ENCODE data around the gene VPS37C.

VPS37C gene

DNA sequence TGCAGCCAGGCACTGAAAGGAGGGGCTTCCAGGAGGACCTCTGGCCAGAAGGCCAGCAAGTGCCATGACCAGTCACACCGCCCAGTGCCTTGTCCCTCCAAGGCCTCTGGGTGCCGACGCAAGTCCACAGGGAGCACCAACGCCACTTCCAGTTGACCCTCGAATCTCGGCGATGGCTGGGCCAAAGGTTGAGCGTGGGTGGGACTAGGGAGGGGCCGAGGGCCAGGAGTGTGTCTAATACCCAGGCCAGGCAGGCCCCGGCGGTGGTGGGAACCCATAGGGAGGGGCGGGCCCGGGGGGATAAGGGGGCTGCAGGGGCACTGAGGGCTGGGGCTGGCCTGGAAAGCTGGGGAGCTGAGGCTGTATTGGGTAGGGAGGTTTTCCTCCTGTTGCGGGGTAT is 29.6 kb downstream of the VPS37C start:
- no peak for DNase-seq

DNA sequence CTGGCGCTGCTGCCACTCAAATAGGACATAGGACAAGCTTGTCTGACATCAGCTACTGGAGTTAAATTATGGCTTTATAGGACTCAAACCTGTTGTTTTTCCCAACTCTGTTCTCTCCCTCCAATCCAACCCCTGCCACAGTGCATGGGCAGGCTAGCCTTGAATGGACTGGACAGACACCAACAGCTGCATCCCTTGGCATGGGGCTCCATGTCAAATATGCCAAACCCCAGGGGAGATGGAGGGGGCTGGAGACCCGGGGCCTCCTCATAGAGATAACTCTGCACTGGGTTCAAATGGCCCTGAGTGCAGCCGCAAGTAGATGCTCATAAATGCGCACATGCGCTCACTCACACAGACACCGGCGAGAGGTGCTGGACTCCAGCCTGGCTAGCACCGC is 30.0 kb downstream of the VPS37C start:
- DNase-seq, result no peak

- DNase-seq, result peak; percentile 85
These were observed 31.3 kb downstream of the VPS37C start for GRCh38 chr11:61129639-61130523.

- no peak for DNase-seq
These were observed 32.1 kb downstream of the VPS37C start for GRCh38 chr11:61128947-61129638.

DNA sequence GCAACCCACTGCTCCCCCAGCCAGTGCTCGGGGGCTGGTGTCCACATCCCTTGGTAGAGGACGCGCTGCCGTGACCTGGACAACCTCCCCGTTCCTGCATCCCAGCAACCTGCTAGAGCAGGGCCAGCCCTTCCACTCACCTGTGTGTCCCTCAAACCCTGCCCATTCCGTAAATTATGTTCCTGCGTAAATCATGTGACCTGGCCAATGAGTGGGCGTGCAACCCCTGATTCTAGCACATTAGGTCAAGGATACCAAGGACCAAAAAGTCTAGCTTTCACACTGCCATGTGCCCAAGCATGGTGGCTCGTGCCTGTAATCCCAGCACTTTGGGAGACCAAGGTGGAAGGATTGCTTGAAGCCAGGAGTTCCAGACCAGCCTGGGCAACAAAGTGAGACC is 33.2 kb downstream of the VPS37C start:
- DNase-seq, result no peak

GRCh38 chr11:61126256-61126655 is 35.0 kb downstream of the VPS37C start:
- DNase-seq, result no peak

GRCh38 chr11:61125310-61125684 is 35.9 kb downstream of the VPS37C start:
- no peak for DNase-seq

GRCh38 chr11:61124574-61125309 is 36.5 kb downstream of the VPS37C start:
- DNase-seq, result no peak

GRCh38 chr11:61123775-61124571 is 37.3 kb downstream of the VPS37C start:
- DNase-seq, result no peak

DNA sequence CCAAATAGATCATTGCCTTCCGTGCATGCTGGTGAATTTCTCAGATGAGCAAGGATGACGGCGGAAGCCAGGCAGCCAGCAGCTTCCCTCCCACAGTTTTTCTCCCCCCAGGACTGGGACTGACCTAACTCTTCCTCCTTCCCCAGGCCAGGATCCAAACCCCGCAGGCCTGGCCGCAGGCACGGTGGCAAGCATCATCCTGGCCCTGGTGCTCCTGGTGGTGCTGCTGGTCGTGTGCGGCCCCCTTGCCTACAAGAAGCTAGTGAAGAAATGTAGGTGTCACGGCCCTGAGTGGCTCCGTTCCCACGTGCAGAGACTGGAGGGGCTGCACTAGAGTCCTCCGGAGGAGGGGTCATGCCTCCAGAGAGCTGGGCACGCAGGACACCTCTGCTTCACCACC is 38.5 kb downstream of the VPS37C start:
- DNase-seq, result no peak

- no peak for DNase-seq
These were observed 39.3 kb downstream of the VPS37C start for GRCh38 chr11:61121917-61122316.

DNA sequence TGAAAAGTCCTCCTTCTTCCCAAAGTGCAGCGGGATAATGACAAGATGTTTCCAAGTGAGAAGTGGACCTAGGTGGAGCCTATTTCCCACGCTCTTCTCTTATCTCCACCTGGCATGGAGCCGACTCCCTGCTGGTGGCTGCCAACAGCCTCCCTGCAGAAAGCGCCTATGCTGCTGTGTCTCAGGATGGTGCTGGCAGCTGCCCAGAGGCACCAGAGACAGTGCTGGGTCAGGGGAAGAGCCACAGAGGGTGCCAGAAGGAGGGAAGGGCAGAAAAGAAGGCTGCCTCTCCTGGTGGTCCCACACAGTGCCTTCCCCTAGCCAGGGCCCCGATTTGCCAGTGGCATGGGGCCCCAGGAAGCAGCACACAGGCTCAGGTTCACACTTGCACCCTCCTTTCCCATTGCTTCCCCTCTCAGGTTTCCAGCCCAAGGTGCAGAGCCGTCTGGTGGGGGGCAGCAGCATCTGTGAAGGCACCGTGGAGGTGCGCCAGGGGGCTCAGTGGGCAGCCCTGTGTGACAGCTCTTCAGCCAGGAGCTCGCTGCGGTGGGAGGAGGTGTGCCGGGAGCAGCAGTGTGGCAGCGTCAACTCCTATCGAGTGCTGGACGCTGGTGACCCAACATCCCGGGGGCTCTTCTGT is 39.9 kb downstream of the VPS37C start:
- DNase-seq, result peak; percentile 79

GRCh38 chr11:61120706-61121191 is 40.5 kb downstream of the VPS37C start:
- DNase-seq, result no peak

DNA sequence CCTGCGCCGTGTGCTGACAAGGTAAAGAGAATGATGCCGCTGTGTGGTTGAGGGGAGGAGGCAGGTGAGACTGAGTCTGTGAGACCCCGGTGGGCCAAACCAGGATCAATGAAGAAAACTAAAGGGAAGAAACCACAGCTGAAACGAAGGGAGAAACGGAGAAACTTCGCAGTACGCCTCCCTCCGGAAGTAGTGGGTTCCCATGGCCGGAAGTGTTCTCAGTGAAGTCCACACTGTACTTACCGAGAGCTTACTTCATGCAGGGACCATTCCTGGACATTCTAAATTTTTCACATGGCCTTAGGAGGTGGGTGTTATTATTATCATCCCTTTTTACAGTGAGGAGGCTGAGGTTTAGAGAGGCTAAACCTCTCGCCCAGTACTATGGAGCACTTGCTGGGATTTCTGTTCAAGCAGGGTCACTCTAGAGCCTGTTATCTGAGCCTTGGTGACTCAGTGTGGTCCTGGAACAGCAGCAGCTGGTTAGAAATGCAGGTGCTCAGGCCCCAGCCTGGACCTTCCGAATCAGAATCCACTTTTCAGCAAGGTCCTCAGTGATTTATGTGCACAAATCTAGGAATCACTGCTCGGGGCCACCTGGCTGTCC is 41.0 kb downstream of the VPS37C start:
- DNase-seq, result no peak

GRCh38 chr11:61119571-61119970 is 41.7 kb downstream of the VPS37C start:
- no peak for DNase-seq

DNA sequence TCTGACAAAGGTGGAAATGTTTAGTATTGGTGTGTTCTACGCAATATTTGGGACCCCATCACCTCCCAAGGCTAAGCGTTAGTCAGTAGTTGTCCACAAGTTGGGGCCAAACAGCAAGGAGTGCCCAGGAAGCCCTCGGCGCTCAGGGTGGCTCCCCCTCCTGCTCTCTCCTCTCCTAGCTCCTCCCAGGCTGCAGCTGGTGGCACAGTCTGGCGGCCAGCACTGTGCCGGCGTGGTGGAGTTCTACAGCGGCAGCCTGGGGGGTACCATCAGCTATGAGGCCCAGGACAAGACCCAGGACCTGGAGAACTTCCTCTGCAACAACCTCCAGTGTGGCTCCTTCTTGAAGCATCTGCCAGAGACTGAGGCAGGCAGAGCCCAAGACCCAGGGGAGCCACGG is 42.2 kb downstream of the VPS37C start:
- DNase-seq, result no peak

DNA sequence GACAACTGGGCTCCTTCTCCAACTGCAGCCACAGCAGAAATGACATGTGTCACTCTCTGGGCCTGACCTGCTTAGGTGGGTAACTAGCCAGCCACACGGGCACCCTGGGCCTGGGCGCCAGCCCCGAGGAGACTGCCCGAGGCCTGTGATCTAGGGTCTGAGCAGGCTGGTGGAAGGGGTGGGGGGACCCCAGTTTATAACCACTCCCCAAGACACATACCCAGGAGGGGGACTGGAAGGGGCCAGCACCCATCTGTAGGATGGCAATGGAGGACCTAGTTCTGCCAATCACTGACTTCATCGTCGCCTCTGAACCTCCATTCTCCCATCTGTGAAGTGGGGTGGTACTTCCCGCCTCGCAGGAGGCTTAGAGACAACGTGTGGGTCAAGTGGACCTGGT is 42.8 kb downstream of the VPS37C start:
- no peak for DNase-seq

DNA sequence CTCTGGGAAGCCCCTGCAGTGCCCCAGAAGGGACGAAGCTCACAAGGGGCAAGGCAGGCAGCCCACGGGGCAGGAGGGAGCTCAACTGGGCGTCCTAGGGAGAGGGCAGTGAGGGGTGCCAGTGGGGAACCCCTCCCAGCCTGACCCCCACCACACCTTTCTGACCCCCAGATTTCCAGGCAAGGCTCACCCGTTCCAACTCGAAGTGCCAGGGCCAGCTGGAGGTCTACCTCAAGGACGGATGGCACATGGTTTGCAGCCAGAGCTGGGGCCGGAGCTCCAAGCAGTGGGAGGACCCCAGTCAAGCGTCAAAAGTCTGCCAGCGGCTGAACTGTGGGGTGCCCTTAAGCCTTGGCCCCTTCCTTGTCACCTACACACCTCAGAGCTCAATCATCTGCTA is 43.2 kb downstream of the VPS37C start:
- DNase-seq, result no peak

GRCh38 chr11:61117168-61117520 is 44.1 kb downstream of the VPS37C start:
- no peak for DNase-seq

GRCh38 chr11:61116426-61117167 is 44.6 kb downstream of the VPS37C start:
- no peak for DNase-seq

Measured in hematopoietic multipotent progenitor cell treated with erythropoietin and hydrocortisone succinate and interleukin-3 and kit ligand, for 8 days (in vitro differentiated cells).